DMS 273 (cell line): Measurements from ENCODE around the gene BIN2.
"Not testable (repeated sequence)": the region's sequence is repeated elsewhere in the genome, so short reads cannot be mapped to it uniquely, and the experiment has no call there.

Experiments
- DNase-seq: peaks from one replicate; lab custom pipeline; 2025; ENCODE audit not compliant: unreplicated experiment; lab: John Stamatoyannopoulos, UW

BIN2 gene

GRCh38 chr12:51318057-51318806 lies 5.7 kb downstream of the BIN2 start:
- DNase-seq: not testable (repeated sequence)

GRCh38 chr12:51311389-51311788 lies 12.6 kb downstream of the BIN2 start:
- DNase-seq: no peak

DNA sequence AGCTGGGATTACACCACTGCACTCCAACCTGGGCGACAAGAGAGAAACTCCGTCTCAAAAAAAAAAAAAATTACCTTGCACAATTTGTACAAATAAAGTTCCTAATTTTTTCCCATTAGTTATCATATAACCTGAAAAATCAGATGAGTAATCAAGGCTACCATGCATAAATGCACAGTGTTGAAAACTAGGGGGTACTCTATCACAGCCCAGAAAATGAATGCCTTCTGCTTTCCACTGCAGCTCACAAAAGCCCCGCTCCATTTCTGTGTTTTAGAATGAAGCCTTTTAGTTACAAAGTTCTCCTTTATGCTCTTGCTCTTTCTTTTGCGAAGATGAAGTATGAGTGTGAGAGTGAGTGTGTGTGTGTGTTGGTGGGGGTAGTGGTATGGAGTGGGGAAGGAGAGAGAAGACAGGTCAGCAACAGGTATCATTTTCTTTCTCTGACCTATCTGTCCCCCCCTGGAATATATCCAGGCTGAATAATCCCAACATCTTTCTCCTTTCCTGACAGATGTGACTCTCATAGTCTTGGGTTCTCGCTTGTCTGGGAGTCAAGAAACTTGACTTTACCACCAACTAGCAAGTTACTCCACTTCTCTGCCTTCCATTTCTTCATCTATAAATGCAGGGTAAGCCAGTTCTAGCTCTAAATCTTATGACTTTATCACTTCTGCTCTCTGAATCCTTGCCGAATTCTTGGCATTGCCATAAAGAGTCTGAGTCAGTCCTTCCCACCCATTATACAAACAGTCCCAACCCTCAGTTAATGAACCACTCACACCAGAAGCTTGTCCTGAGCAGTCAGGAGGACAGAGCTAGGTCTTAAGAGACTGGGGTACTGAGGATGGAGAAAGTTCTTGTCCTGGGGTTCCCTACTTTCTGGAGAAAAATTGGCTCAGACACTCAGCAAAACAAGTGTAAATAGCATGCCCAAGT lies 16.1 kb downstream of the BIN2 start:
- no peak for DNase-seq

DNA sequence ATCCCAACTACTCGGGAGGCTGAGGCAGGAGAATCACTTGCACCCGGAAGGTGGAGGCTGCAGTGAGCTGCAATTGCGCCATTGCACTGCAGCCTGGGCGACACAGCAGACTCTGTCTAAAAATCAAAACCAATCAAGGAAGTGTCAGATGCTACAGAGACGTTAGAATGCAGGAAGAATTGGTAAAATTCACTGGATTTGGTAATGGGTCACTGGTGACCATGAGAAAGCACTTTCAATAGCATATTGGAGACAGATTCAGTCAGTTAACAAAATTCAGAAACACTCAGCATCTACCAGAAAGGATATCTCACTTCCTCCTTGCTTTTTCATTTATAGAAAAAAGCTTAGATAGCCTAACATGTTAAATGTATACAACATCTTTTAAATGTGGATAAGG lies 17.5 kb downstream of the BIN2 start:
- DNase-seq: no peak

DNA sequence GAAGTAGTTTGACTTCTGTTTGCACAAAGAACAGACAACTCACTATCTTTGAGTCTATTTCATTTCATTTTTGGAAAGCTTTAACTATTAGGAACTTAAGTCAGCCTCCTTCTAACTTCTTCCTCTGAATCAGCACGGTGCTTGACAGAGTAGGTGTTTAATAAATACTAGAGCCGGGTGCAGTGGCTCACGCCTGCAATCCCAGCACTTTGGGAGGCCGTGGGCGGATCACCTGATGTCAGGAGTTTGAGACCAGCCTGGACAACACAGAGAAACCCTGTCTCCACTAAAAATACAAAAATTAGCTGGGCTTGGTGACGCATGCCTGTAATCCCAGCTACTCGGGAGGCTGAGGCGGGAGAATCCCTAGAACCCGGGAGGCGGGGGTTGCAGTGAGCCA lies 23.2 kb downstream of the BIN2 start:
- DNase-seq: not testable (repeated sequence)

DNA sequence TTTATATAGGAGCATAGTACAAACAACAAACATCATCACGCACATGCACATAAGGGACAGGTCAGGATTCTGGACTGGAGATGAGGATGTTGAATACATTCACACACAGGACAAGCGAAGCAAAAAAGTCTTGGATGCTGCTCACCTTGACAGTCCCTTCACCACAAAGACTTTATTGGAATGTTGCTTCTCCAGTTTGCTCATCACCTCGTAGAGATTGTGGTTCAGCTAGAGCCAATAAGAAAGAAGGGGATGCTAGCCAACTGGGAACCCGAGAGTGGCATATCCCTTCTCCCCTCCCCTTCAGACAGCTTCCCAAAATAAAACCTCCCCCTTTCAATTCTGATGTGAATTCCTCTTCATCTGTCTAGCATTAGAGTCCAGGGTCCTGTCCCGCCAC lies 28.3 kb downstream of the BIN2 start:
- no peak for DNase-seq

- not testable (repeated sequence) for DNase-seq
These were observed 29.9 kb downstream of the BIN2 start for GRCh38 chr12:51294097-51294496.

DNA sequence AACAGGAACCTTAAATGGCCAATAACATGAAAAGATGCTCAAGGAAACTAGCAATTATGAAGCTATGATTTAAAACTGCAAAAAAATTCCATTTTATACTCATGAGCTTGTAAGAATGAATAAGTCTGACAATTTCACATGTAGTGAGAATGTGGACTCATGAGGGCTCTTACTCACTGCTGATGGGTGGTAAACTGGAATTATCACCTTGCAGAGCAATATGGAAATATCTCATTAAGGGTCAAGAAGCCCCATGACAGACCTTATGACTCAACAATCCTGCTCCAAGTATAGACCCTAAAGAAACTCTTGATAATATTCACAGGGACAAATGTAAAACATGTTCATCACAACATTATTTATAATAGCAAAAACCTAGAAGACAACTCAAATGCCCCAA lies 30.3 kb downstream of the BIN2 start:
- no peak for DNase-seq

DNA sequence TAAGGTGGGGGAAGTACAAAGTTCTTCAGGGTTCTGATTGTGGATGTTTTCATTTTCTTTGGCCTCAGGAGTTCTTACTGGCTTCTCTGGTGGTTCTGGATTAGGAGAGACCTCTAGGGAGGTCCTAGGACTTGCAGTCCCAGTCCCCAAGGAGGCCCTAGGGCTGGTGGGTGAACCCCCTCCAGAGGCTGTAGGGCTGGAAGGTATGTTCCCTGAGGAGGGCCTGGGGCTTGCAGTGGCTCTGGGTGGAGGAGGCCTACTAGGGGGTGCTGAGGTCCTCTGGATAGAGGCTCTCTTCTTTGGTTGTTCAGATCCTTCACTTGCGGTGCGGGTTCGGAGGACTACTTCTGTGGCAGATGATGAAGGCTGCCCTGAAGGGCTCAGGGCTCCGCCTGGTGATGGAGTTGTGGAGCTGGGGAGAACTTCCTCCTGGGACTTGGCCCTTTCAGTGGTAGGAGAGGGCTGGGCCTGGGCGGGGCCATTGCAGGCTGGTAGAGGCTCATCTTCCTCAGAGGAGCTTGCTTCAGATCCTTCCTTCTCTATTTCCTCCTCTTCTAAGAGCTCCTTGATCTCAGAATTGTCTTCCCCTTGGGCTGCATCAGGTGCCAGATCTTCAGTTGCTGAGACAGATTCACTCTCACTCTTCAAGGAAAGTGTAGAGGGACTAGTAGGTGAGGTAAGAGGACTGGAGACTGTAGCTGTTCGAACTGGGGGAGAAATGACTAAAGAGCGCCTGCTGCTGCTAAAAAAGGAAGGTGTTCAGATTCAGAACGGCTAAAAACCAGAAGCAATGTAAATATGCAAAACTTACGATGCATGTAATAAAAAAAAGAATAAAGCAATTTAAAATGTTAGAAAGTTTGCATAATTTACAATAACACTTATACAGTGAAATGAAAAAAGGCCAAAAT lies 32.1 kb downstream of the BIN2 start:
- DNase-seq: not testable (repeated sequence)

DNA sequence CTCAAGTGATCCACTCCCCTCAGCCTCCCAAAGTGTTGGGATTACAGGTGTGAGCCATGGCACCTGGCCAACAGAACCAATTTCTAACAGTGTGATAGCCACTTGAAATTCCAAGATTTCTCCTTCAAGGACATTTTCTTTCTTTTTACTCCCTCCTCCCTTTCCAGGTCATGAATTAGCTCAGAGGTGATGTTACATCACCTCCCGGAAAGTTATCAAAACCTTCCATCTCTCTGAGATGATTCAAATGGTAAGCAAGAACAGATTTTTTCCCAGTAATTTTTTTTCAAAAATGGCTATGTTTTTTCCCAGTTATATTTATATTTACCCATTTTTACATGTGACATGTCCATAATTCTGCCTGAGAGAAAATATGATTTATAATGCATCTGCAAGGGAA lies 38.1 kb downstream of the BIN2 start:
- no peak for DNase-seq

- no peak for DNase-seq
These were observed 42.6 kb downstream of the BIN2 start for GRCh38 chr12:51281202-51281924.

GRCh38 chr12:51275088-51275487 lies 48.9 kb downstream of the BIN2 start:
- DNase-seq: peak; percentile 13

GRCh38 chr12:51272810-51273209 lies 51.2 kb downstream of the BIN2 start:
- DNase-seq: not testable (repeated sequence)

- DNase-seq: no peak
These were observed 52.9 kb downstream of the BIN2 start for GRCh38 chr12:51270951-51271518.

DNA sequence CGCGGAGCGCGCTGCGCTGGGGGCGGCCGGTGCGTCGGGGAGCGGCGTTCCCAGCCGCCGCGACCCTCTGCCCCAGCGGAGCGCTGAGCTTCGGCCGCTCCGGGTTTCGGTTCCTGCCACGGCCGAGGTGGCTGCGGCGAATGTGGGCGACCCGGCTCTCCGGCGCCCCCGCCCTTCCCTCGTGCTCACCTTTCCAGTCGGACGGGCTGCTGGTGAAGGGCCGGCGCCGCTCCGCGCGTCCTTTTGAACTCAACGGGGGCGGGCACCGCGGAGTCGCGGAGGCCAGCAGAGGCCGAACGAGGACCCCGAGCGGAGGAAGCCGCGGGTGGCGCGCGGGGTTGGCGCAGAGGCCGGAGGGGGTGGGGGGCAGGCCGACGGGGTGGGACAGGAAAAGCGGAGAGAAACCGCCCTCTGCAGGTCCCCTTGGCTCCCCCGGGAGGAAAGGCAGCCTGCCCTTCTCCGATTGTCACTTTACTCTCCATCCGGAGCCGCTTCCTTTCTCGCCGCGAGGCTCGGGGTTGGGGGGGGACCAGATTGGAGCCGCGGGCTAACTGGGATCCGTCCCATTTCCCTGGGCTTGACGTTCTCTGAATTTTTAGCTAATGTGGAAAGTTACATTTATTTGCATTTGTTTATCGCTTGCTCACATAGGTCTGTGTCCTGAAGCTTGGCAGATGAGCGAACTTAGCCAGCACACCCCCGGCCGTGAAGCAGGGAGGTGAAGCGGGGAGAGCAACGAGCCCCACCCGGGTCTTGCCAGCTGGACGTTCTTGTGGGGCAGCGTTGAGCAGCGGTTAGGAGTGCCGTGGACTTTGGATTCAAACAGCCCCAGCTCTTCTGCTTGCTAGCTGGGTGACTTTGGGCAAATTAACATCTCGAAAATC lies 53.7 kb downstream of the BIN2 start, which contains the start of gene SMAGP:
SMAGP (minus strand) TSS at position 349 of the 884 bp plus-strand sequence. CDS start 1,137 bp downstream, outside the sequence.
- DNase-seq: peak; percentile 64

DNA sequence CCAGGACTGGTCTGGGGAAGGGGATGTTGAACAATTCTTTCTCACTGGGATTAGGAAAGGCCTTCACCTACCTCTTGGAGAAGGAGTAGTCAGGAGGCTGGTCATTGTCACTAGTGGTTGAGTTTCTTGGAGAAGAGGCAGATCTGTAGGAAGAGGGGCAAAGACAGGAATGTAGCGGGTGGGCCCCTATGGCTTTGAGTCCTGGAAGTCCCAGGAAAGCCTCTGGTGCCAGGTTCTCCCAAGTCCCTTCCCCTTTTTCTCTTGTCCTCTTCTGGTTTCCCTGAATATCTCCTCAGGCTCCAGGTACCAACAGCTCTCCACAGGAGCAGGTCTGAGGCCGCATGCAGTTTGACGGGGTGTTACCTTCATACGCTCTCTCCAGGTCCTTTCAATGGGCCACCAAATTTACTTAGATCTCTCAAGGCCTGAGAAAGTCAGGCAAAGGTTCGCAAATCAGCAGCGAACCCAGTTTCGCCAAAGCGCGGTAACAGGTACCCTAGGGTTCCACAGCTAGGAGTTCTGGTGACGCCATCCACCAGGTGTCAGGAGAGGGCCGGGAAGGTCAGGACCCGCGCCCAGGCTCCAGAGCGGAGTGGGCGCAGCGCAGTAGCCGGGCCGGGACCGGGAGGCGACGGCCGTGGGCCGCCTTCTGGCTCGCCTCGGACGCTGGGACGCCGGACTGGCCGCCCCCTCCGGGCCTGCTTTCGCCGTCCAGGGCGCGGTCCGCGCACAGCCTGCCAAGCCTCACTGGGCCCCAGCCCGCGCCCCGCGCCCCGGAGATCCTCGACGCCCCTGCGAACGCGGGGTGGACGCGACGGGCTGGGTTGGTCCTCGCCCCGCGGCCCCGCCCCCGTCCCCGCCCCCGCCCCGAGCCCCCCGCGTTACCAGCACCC lies 54.6 kb downstream of the BIN2 start:
- peak; percentile 56 for DNase-seq

DNA sequence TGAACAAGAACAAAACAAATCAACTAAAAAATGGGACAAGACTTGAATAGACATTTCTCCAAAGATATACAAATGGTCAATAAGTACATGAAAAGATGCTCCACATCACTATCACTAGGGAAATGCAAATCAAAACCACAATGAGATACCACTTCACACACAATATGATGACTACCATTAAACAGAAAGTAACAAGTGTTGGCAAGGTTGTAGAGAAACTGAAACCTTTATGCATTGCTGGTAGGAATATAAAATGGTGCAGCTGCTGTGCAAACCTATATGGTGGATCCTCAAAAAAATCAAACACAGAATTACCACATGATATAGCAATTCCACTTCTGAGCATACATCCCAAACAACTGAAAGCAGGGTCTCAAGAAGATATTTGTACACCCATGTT lies 59.0 kb downstream of the BIN2 start:
- no peak for DNase-seq

DNA sequence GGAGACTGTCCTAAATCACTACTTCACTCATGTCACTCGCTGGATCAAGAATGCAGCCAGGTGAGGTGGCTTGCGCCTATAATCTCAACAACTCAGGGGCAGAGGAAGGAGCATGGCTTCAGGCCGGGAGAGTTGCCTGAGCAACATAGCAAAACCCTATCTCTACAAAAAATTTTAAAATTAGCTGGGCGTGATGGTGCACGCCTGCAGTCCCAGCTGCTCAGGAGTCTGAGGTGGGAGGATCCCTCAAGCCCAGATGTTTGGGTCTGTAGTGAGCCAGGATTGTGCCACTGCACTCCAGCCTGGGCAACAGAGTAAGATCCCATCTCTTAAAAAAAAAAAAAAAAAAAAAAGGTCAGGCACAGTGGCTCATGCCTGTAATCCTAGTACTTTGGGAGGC lies 59.7 kb downstream of the BIN2 start:
- no peak for DNase-seq
